Glutamatergic neuron (in vitro differentiated cells): ENCODE measurements around the gene CBR3. TPM values are rescaled to one million over a fixed set of nuclear protein-coding genes. Genes with fewer than 3 reads are reported as not detected.
"Not testable (repeated sequence)": the region's sequence is repeated elsewhere in the genome, so short reads cannot be mapped to it uniquely, and the experiment has no call there.

Source experiments
- DNase-seq: peaks from one replicate; pipeline ENCODE4 v3.0.0; 2022
- H3K27ac Mint-ChIP-seq: one replicate; pipeline ENCODE4 v1.8.0; 2020; ENCODE audit warnings: mild to moderate bottlenecking, mixed read lengths, inconsistent platforms; ENCODE audit not compliant: unreplicated experiment
- H3K27me3 Mint-ChIP-seq: one replicate; pipeline ENCODE4 v1.8.0; 2020; ENCODE audit warnings: mild to moderate bottlenecking, moderate library complexity, mixed read lengths, inconsistent platforms; ENCODE audit not compliant: unreplicated experiment
- H3K36me3 Mint-ChIP-seq: one replicate; pipeline ENCODE4 v1.8.0; 2020; ENCODE audit warnings: mild to moderate bottlenecking, mixed read lengths, inconsistent platforms; ENCODE audit not compliant: unreplicated experiment
- H3K4me1 Mint-ChIP-seq: one replicate; pipeline ENCODE4 v1.8.0; 2020; ENCODE audit warnings: mild to moderate bottlenecking, low read depth, mixed read lengths, inconsistent platforms; ENCODE audit not compliant: unreplicated experiment
- H3K4me3 Mint-ChIP-seq: one replicate; pipeline ENCODE4 v1.8.0; 2020; ENCODE audit warnings: mild to moderate bottlenecking, mixed read lengths, inconsistent platforms; ENCODE audit not compliant: unreplicated experiment
- H3K9me3 Mint-ChIP-seq: one replicate; pipeline ENCODE4 v1.8.0; 2020; ENCODE audit warnings: mild to moderate bottlenecking, moderate library complexity, mixed read lengths, inconsistent platforms; ENCODE audit not compliant: unreplicated experiment
- CTCF ChIP-seq: fragments of 200-600 bp; sonication (generic); IDR thresholded peaks from one replicate; pipeline ENCODE4 v1.5.0; 2021; ENCODE audit not compliant: partially characterized antibody, unreplicated experiment
- total RNA-seq: library from RNA; stranded (reverse); fragmentation: NEBNext Ultra II Directional; extraction: Animal tissue kit (Norgen Biotek cat#: 25700); gene quantifications from one replicate; pipeline ENCODE4 v1.2.1, GENCODE V29; 2021; ENCODE audit not compliant: unreplicated experiment

Gene CBR3
- total RNA-seq, 1 donor from 2014 or later = not detected

GRCh38 chr21:36126208-36126565 lies 8.7 kb upstream of the CBR3 start:
- Mint-ChIP-seq H3K36me3 (no peaks in the 10 kb centered on the region), H3K27ac (no peak overlapping the region), H3K4me3 (no peak overlapping the region), H3K27me3 (no peaks in the 10 kb centered on the region), H3K4me1 (no peaks in the 10 kb centered on the region), H3K9me3 (peaks cover 5% of the 10 kb centered on the region)
- no peak for DNase-seq
- no peak for TF ChIP-seq CTCF

- no peaks in the 10 kb centered on the region for H3K36me3 Mint-ChIP-seq
- peaks cover 5% of the 10 kb centered on the region for H3K9me3 Mint-ChIP-seq
Observed at GRCh38 chr21:36126621-36127110, 8.2 kb upstream of the CBR3 start.

GRCh38 chr21:36127250-36127904 lies 7.5 kb upstream of the CBR3 start:
- Mint-ChIP-seq H3K36me3 (no peaks in the 10 kb centered on the region), H3K4me3 (no peak overlapping the region), H3K27me3 (no peaks in the 10 kb centered on the region), H3K27ac (no peak overlapping the region), H3K4me1 (no peaks in the 10 kb centered on the region), H3K9me3 (peaks cover 5% of the 10 kb centered on the region)
- no peak for DNase-seq
- no peak for TF ChIP-seq CTCF

More at GRCh38 chr21:36126621-36127110, 8.2 kb upstream of the CBR3 start:
- Mint-ChIP-seq H3K27ac (no peak overlapping the region), H3K4me1 (no peaks in the 10 kb centered on the region), H3K27me3 (no peaks in the 10 kb centered on the region), H3K4me3 (no peak overlapping the region)
- DNase-seq = no peak
- TF ChIP-seq CTCF = no peak

GRCh38 chr21:36127977-36128376 lies 6.9 kb upstream of the CBR3 start:
- no peaks in the 10 kb centered on the region for H3K4me1 Mint-ChIP-seq
- no peaks in the 10 kb centered on the region for H3K36me3 Mint-ChIP-seq
- H3K4me3 Mint-ChIP-seq = no peak overlapping the region
- no peak for DNase-seq
- H3K9me3 Mint-ChIP-seq = peaks cover 5% of the 10 kb centered on the region
- no peaks in the 10 kb centered on the region for H3K27me3 Mint-ChIP-seq
- TF ChIP-seq CTCF = no peak
- H3K27ac Mint-ChIP-seq = no peak overlapping the region

DNA sequence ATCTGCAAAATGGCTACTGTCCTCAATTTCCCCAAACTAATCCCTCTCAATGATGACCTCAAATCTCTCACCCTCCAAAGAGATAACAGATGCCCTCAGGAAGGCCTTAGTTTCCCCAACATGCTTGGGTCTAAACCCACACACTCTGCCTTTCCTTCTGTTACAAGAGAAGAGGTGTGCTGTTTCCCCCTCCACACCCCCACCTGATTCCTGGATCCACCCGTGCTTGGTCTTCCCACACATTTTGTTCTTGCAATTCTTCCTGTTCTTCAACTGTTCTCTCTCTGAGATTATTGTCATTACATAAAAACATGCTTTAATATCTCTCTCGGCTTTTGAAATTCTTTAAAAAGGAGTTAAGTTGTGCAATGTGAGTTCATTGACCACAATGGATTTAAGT lies 5.7 kb upstream of the CBR3 start:
- no peak for TF ChIP-seq CTCF
- Mint-ChIP-seq H3K36me3 (no peaks in the 10 kb centered on the region), H3K27ac (no peak overlapping the region), H3K4me3 (no peak overlapping the region), H3K4me1 (no peaks in the 10 kb centered on the region), H3K9me3 (peaks cover 8% of the 10 kb centered on the region), H3K27me3 (peaks cover 4% of the 10 kb centered on the region)
- DNase-seq = no peak

- peak overlapping the region; percentile 83 for H3K4me3 Mint-ChIP-seq
- not testable (repeated sequence) for H3K27me3 Mint-ChIP-seq, H3K4me1 Mint-ChIP-seq, H3K9me3 Mint-ChIP-seq, H3K36me3 Mint-ChIP-seq, H3K27ac Mint-ChIP-seq, DNase-seq
Observed at GRCh38 chr21:36130414-36130762, 4.5 kb upstream of the CBR3 start.

- H3K27me3 Mint-ChIP-seq = not testable (repeated sequence)
Observed at GRCh38 chr21:36130839-36131238, 4.0 kb upstream of the CBR3 start.

More at GRCh38 chr21:36130839-36131238, 4.0 kb upstream of the CBR3 start:
- H3K27ac Mint-ChIP-seq, H3K36me3 Mint-ChIP-seq, DNase-seq, H3K4me1 Mint-ChIP-seq, H3K9me3 Mint-ChIP-seq: not testable (repeated sequence)
- H3K4me3 Mint-ChIP-seq = peak overlapping the region; percentile 83
